ENCODE data around the gene MGP.

Gene MGP

DNA sequence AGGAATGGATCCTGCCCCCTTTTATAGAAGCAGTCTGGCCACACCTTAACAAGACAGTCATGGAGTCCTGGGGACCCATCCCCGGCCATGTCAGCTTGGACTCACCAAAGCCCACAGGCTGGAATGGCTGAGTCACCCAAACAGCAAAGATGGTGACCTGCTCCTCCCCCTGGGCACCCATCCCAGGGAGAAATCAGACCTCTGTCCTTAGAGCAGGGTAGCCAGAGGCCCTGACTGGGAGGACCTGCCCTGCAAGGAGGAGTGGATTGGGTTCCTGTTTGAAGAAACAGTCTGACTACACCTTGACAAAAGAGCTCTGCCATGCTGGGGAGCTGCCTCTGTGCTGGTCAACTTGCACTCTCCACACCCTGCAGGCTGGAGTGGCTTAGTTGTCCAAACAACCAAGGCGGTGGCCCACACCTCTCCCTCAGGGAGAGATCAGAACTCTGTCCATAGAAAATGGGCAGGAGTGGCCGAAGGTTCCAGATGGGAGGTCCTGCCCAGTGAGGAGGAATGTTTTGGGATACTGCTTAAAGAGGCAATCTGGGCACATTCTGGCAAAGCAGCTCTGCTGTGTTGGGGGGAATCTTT, 16.6 kb downstream of the MGP start:
- DNase-seq = no peak

DNA sequence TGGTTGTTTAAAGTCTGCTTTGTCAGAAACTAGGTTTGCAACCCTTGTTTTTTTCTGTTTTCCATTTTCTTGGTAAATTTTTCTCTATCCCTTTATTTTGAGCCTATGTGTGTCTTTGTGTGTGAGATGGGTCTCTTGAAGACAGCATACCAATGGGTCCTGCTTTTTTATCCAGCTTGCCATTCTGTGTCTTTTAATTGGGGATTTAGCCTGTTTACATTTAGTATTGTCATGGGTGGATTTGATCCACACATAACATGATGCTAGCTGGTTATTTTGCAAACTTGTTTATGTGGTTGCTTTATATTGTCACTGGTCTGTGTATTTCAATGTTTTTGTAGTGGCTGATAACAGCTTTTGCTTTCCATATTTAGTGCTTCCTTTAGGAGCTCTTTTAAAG, 25.2 kb downstream of the MGP start:
- no peak for DNase-seq

DNA sequence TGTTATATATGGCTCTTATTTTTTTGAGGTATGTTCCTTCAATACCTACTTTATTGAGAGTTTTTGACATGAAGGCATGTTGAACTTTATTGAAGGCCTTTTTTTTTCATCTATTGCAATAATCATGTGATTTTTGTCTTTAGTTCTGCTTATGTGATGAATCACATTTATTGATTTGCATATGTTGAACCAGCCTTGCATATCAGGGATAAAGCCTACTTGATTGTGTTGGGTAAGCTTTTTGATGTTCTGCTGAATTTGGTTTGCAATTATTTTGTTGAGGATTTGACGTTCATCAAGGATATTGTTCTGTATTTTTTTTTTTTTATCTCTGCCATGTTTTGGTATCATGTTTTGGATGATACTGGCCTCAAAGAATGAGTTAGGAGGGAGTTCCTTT, 27.1 kb downstream of the MGP start:
- no peak for DNase-seq

DNA sequence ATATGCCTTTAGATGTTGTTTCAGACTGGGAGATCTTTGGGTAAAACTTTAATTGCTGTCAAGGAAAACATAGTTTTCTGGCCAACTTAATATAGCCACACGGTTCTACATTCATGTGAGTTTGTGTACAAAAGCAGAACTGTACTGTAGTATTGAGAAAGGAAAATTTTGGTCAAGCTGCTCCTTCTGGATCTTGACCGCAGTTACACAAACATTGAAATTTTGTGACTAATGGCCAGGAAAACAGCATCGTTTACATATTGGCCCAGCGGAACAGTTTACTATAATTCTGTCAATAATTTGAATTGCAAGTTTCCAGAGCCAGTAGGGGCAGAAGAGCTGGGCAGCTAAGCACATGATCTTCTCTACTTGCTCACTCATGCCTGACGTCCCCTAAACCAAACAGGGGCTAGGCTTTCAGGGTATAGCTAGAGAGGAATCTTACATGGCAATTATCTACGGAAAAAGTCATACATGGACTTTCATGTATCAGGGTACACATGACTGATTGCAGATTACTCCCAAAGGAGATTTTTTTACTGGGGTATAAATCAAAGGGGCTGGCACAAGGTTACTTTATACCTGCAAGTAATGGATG, 31.0 kb downstream of the MGP start:
- peak; percentile 31 for DNase-seq

DNA sequence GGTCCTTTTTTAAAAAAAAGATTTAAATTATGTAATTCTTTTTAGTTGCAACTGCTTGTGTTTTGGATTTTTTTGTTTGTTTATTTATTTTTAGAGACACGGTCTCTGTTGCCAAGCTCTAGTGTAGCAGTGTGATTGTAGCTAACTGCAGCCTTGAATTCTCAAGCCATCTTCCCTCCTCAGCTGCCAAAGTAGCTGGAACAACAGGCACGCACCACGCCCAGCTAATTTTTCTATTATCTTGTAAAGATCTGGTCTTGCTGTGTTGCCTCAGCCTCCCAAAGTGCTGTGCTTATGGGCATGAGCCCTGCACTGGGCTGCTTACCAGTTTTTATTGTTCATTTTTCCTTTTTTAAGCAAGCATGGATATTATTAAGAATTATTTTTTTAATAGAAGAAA, 31.7 kb downstream of the MGP start:
- DNase-seq = no peak

DNA sequence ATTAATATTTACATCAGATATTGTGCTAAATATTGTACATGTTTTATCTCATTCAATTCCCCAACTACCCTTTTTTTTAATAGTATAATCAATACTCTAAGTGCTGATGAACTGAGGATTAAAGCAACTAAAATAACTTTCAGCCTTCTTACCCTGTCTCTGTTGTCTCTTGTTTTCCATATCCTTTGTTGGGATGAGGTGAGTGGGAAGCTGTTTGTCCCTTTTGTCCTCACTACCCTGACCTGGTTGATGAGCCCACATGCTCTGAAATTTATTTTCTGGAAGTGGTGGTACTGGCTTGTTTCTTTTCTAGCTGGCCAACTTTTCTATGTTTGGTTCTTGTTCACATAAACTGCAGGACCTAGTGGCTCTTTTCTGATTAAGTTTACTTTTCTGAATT, 32.8 kb downstream of the MGP start:
- no peak for DNase-seq

DNA sequence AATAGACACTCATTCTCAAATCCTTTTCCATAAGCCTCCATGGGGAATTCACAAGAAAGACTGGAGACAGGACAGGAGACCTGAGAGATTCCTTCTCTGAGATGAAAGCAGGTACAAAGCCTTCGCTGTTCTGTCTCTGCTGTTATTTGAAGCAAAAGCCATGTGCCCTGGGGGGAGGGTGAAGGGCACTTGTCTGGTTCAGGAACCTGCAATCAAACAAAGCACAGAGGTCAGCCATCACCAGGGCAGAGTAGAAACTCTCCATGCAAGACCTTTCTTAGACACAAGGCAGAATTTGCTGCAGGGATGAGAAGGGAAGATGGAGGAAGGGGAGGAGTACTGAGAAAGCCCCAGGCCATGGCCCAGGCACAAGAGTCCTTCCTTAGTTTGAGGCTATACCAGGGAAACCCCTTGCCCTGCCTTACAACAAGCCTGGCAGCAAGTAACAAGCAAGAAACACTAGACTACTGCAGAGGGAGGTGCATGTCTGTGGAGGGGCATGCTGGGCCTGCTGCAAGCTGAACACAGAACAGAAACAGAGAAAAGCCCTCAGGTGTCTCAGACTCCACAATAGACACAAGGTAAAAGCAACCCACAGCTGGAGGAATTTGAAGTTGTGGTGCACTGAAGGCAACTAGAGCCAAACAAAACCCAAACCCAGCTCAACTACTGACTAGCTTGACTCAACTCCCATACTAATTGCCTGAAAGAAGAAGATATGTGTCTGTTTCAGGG, 34.6 kb downstream of the MGP start:
- no peak for DNase-seq

DNA sequence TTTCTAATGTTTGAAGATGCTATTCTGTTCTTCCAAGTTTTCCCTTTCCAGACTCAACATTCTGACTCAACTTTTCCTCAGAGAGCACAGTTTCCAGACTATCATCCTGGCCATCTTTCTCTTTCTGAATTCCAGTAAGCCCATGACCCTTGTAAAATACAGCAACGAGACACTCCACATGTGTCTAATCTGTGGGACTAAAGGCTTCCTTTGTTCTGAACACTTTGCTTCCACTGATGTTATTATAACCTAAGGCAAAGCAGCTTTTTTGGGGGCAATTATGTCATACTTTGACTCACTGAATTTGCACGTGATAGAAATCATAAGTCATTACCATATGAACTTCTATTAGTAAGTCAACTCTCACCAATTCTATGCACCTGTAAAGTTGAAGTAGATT, 36.0 kb downstream of the MGP start:
- DNase-seq = no peak

DNA sequence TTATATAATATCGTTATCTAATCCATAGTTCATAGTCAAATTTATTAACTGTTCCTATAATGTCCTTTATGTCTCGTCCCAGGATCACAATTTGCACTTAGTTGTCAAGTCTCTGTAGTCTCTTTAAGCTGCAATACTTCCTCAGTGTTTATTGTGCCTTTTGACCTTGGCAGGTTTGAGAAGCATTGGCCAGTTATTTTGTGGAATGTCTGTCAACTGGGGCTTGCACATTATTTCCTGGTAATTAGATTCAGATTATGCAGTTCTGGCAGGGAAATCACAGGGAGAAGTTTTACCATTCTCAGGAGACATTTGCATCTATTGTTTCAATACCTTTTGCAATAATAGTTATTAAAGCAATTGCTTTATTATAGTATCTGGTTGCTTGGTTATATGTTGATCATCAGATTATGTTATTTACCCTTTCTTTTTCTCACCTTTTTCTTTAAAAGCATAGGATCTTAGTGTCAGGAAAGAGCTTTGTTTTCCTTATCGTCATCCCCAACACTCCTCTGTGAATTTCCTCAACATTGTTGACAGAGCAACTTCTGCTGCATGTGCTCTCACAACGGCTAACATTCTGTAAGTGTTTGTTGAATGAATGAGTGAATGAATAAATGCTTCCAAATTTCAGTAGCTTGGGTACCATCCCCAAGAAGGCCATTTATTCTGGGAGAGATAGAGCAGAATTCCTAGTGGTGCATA, 38.6 kb downstream of the MGP start:
- no peak for DNase-seq

DNA sequence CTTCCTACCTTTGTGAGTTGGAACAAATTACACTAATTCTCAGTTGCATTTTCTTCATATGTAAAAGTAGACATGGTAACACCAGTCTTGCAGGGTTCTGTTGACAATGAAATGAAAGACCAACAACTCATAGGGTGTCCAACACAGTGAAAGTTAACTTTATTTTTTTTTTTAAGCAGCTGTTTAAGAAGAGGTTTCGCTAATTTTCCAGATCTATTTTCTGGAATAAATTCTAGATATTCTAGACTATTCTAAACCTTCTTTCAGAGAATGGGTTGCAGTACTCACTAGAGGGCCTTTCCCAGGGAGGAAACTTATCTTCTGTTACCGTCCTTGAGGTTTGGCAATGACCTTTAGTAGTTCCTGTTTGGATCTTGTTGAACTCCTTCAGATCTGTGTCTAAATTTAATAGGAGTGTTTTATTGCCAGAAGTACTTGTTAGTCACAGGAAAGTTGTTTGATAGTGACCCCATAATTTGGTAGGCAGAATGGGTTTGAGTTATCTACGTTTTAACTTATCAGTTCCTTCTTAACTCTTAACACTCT, 39.5 kb downstream of the MGP start:
- no peak for DNase-seq

DNA sequence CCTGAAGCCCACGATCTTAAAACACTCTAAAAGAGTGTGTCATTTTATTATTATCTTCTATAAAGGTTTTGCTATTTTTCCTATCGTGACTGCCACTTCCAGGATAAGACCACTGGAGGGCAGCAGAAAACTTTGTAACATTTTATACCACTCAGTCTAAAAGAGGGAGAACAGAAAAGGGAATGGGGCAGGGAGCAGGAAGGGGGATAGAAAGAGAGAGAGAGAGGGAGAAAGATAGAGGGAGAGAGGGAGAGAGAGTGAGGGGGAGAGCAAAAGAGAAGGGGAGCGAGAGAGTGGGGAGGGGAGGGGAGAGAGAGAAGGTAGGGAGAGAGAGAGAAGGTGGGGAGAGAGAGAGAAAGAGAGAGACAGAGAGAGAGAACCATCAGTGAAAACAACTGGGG, 40.3 kb downstream of the MGP start:
- peak; percentile 29 for DNase-seq

DNA sequence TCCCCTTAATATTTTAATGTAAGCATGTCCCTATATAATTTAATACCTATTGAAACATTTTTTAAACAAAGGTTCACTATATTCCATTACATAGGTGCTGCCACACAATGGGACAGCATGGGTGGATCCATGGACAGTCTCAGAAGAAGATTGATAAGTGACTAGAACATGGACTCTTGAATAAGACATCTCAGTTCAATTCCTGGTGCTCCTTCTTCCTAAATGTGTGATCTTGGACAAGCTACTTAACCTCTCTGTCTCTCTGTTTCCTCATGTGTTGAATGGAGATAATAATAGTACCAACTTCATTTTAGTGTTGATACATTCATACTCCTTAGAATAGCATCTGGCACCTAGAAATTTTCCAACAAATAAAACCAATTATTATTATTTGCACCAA, 41.3 kb downstream of the MGP start:
- no peak for DNase-seq

DNA sequence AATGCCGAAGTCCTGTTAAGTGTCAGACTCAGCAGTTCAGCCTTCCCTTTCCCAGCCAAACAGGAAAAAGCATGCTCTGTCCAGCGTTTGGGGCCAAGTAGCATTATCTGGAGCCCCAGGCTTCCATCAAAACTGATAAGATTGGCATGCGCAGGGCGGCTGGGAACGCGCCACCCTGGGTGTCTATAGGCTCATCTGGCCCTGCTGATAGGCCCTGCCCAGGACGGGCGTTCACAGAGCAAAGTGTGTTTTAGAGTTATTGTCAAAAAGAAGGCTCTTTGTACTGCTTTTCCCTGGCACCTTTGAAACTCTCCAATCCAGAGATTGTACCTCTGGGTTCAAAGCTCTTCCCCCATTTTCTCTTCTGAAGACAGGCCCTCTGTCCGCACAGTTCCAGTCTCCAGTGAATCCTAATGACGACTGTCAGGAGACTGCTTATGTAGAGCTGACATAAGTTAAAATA, 42.2 kb downstream of the MGP start, which contains the start of gene ART4:
ART4 (minus strand) TSS at position 102 of the 463 bp plus-strand sequence. CDS start 413 bp downstream, outside the sequence.
- no peak for DNase-seq

DNA sequence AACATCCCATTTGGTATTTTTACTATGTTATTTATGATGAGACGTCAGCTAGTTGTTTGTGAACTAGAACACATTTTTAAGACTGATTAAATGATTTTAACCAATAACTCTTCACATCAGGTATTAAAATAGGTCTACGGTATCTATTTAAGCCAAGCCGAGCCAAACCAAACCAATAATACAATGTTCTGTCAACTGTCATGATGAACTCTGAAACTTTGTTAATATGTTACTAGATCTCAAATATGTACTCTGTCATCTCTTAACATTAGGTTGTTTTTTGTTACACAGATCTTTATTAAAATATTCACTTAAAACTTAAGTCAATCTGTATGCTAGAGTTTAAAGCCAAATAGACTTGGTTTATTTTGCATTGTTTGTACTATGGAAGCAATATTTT, 43.3 kb downstream of the MGP start:
- DNase-seq = no peak

DNA sequence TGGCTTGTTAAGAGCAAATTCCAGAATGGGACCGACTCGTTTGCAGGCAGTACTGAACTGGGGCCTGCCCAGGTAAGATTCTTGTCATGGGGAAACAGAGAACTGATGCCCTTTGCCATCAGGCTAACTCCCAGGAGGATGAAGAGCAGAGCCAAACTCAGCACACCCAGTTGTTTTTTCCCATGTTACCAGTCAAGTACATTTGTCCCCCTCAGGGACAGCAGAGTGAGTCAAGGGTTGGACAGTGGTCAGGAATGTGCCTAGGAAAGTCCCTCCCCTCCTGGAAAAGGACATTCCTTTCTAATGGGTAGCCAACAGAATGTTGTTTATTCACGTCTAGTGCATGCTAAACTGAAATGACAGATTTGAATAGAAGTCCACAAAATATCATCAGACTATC, 43.9 kb downstream of the MGP start:
- no peak for DNase-seq

DNA sequence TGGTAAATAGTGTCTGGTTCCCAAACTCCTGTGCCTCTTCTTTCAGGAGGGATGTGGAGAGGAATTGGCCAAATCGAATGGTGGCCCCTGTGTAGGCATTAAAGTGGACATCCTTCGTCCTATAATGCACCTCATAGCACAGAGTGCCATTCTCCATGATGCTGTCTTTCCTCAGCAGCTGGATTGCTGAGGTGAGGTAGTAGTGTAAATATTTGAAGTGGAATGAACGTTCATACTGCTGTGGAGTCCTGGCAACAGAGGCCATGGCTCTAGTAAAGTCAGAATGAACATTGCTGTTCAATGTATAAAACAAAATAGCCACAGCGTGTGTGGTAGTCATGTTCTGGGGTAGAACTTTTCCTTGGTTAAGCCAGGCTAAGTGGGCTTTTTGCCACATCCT, 45.0 kb downstream of the MGP start:
- DNase-seq = no peak

DNA sequence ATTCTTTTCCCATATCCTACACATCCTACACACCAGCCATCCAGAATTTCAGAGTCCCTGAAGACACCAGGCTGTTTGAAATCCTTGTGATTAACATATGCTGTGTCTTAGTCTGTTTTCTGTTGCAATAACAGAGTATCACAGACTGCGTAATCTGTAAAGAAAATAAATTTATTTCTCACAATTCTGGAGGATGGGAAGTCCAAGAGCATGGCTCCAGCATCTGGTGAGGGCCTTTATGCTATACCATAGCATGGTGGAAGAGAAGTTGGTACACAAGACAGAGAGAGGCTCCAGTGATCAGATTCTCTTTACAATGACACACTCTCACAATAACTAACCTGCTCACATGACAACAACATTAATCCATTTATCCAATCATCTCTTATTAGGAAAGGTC, 46.4 kb downstream of the MGP start:
- DNase-seq = no peak

DNA sequence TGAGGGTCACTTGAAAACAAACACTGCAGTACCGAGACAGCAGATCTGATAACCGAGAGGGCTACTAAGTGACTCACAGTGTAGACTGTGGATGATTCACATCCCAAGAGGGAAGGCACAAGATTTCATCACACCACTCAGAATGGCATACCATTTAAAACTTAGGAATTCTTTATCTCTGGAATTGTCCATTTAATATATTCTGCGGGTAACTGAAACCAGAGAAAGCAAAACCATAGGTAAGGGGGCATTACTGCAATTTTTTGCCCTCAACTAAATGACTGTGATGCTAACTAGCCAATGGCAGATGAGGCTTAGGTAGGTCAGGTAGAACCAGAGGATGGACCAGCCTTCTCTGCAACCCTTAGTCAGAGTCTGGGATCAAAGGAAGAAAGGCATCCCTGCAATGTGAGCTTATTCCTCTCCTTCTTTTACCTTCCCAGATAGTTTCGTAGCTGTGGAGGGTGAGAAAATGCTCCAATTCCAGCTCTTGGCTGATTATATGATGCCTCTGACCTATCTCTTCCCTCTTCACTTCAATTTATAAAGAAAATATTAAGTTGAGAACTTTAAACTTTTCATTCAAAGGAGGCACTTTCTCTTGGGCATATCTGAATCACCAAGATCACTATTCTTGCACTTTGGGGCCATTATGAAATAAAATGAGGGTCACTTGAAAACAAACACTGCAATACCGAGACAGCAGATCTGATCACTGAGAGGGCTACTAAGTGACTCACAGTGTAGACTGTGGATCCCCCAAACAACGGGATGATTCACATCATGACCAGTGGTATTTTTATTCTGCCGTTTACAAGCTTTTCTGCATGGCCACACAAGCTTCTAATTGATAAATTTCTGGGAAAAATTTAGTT, 49.1 kb downstream of the MGP start:
- no peak for DNase-seq

DNA sequence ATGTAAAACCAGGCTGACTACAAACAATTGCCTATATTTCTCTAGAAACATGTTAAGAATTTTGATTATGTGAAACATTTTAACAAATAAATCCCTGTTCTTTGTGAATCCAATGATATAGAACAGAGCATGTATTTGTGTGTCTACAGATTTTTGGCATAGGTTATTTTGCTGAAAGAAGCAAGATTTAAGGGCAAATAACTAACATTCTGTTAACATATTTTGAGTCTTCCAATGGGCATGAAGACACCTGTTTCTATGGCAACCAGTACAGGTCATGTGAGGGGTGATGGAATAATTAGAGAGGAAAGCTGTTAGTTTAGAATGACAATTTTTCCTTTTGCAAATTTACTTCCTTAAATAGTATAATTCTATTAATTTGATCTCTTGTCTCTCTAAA, 51.1 kb downstream of the MGP start:
- no peak for DNase-seq

DNA sequence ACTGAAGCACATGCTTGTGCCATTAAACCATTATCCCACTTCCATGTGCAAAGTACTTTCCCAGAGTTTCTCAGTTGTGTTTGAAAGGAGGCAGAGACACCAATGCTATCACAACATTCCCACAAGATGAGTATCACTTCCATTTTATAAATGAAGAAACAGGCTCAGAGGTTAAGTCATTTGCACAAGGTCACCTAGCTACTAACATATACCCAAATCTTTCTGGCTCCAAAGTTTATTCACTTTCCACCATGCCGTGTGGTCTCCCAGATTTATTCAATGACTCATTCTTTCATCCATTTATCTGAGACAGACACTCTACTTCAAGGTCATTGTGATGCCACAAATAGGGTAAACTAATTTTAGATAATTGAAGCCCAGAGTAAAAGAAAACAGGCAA, 51.7 kb downstream of the MGP start:
- no peak for DNase-seq

DNA sequence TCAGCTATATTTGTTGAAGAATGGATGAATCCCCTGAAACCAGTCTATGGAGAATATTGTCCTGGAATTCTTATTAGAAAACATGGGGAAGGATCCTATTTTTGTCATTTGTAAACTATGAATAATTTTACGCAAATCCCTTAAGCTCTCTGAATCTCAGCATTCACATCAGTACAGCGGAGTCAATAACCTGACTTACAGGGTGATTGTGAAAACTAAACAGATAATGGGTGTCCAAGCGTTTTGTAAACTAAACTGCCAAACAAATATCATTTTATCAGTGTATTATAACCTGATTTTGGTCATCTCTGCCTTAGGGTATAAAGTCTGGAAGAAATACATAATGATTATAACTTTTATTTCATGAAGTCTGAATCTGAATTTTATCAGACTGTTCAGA, 52.3 kb downstream of the MGP start:
- DNase-seq = no peak

All from right kidney (tissue), 1 donor.